ENCODE data around the gene OSBP.
A peak's percentile ranks its signal among the peaks of the same experiment; 100 is the strongest.
"Not testable (repeated sequence)": the region's sequence is repeated elsewhere in the genome, so short reads cannot be mapped to it uniquely, and the experiment has no call there.

The OSBP gene

DNA sequence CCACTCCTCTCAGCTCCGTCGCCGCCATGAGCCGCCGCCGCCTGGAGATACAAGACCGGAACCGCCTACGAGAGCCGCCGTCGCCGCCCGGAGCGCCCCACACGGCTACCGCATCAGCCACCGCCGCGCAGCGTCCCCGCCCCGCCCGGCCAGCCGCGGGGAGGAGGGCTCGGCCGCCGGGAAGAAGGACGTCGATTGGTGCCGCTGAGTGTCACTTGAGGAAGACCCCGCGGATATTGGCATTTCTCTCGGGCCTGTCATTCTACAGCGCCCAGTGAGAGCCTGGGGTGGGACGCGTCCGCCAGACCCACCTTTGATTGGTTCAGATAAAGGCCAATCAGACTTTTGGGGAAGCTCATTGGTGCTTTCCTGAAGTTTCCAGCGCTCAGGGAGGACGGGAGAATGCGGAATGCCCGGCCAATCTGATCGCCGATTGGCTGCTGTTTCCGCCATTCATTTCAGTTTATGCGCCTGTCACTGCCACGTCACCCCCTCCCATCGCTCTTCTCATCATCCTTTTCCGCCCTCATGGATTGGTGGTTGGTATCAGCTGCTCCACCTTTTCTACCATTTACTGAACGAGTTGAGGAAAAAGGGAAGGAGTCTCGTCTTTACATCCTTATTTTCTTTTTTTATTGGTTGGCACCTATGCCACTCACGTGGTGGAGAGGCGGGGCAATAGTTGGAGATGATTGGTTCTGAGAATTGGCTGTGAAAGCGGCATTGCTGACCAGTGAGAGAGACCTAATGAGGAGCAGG is at the start of gene OSBP:
TSS of gene OSBP (minus strand) at position 138 of the 759 bp plus-strand sequence. CDS start at position 28, 110 bp downstream.
- DNase-seq: peak; percentile 99

GRCh38 chr11:59660621-59661020 is 45.0 kb upstream of the OSBP start:
- DNase-seq: no peak

GRCh38 chr11:59659981-59660380 is 44.4 kb upstream of the OSBP start:
- DNase-seq: no peak

DNA sequence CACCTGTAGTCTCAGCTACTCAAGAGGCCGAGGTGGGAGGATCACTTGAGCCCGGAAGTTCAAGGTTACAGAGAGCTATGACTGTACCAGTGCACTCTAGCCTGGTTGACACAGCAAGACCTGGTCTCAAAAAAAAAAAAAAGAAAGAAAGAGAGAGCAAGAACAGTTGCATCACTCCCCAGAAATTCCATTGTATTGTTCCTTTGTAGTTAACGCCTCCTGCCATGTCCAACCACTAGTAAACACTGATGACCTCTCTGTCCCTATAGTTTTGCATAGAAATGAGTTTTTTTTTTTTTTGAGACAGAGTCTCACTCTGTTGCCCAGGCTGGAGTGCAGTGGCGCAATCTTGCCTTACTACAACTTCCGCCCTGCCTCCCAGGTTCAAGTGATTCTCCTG is 42.5 kb upstream of the OSBP start:
- no peak for DNase-seq

- DNase-seq: no peak
Observed at GRCh38 chr11:59654893-59655292, 39.3 kb upstream of the OSBP start.

DNA sequence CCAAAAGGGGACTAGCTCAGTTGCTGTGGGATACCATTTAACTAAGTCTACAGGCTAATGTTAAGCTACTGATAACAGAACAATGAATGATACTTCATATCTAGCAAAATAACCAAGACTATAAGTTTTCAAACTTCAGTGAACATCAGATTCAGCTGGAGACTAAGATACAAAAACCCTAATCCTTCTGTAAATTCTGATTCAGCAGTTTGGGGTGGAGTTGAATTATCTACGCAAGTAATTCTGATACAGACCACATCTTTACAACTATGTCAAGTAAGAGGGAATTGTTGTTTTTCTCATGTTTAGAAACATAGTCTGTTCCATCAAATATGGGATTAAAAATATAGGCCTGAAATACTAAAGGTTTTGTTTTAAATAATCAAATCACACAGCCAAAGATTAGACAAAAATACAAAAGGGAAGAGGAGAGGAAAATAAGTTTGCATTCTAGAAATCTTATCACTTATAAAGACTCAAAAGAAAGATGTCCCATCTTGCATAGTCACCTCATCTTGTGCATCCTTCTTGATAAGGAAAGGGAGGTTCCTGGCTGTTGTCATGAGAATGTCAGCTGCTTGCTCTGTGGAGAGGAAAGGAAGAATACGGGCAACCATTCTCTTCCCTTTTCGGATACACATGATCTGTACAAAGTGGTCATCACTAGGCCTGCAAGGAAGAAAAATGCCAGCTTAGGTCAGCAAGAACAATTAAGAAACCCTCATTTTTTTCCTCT is 31.8 kb upstream of the OSBP start:
- no peak for DNase-seq

- no peak for DNase-seq
Observed at GRCh38 chr11:59644528-59644927, 29.0 kb upstream of the OSBP start.

DNA sequence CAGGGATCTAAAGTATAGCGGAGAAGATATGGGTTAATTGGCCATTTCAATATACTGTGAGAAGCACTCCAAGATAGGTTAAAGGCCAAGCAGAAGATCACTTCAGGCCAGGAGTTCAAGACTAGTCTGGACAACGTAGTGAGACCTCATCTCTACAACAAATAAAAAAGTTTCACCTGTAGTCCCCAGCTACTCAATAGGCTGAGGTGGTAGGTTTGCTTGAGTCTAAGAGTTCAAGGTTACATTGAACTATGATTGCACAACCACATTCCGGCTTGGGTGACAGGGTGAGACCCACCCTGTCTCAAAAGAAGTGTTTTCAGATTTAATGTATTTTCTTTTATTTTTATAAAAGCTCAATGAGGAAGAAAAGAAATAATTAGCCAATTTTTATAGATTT is 27.8 kb upstream of the OSBP start:
- no peak for DNase-seq

GRCh38 chr11:59641156-59641555 is 25.6 kb upstream of the OSBP start:
- no peak for DNase-seq

- DNase-seq: no peak
Observed at GRCh38 chr11:59630493-59630892, 14.9 kb upstream of the OSBP start.

GRCh38 chr11:59629996-59630395 is 14.4 kb upstream of the OSBP start:
- DNase-seq: no peak

DNA sequence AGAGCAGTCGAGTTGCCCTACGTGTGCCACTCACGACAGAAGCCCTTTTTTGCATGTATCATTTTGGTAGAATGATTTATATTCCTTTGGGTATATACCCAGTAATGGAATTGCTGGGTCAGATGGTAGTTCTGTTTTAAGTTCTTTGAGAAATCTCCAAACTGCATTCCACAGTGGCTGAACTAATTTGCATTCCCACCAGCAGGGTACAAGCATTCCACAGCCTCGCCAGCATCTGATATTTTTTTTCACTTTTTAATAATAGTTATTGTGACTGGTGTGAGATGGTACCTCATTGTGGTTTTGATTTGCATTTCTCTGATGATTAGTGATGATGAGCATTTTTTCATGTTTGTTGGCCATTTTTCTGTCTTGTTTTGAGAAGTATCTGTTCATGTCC is 11.4 kb upstream of the OSBP start:
- DNase-seq: not testable (repeated sequence)

- DNase-seq: no peak
Observed at GRCh38 chr11:59625703-59626102, 10.1 kb upstream of the OSBP start.

GRCh38 chr11:59617876-59618275 is 2.3 kb upstream of the OSBP start:
- DNase-seq: no peak

DNA sequence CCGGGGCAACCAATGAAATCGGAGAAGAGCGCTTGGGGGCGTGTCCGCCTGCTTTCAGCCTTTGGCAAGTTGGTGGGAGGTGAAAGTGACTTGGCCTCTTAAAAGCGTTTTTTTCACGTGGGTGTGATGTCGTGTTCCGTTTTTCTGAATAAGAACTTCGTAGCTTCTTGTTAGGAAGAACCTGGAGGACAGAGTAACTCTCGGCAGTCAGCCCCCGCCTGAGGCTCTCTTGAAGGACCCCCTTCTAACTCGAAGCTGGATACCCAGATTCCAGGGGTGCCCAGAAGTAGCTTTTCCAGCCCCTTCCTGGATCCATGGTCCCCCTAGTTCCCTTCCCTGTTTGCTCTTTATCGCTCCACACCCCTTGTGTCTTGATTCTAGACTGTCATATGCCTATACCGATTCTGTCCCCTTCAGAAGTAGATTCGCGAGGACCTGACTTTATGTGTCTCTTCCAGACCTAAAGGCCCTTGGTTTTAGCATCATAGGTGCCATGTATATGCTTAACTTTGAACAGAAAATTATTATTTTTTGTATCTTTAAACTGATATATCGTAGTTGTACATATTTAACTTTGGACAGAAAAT is 915 bp upstream of the OSBP start:
- DNase-seq: no peak

DNA sequence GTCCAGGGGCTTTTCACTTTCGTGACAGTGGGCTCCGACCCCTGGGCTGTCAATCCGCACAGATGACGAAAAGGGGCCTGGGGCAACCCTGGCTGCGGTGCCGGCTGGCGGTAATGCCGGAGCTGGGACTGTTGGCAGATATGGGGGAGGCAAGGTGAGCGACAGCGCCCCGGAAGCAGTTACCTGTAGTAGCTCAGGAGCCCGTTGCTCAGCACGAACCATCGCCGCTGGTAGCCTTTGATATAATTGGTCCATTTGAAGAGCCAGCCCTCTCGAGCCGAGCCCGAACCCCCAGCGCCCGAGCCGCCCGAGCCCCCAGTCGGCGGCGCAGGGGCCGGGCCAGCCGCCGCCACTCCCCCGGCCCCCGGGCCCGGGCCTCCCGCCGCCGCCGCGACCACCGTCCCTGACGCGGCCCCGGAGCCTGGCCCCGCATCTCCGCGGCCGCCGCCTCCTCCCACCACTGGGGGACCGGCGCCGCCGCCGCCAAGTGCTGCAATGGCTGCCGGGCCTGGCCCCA is 396 bp downstream of the OSBP start:
- no peak for DNase-seq

DNA sequence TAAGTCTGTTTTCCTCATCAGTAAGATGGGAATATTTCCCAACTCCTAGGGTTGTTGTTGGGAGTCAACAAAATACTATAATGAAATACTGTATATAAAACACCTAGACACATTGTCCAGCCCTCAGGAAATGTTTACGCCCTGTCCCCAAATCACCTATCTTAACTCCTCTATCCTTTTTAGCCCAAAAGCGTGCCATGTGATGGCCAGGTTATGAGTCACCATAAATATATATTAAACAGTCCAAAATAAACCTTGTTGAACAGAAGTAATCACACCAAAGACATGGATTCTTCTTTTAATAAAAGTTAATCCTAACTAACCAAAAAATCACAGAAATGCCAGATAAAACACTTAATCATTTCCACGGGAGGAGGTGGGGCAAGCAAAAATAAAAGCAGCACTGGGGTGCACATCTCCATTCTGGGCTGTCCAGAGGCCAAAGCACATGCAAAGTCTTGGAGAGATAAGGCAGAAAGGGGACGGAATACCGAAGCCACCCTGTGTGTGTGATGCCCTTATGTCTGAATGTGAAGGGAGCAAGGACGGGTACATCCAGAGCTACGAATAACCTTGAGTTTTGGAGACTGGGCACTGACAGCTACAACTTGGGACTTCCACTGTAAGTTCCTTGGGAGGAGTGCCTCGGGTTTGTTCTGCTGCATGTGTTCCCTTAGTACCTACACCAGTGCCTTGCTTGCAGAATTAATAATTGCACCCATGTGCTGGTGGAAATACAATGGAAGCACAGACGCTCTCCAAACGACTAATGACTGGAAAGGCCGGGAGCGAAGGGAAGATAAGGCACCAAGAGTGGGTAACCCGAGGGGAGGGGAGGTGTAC is 1.1 kb downstream of the OSBP start:
- no peak for DNase-seq

DNA sequence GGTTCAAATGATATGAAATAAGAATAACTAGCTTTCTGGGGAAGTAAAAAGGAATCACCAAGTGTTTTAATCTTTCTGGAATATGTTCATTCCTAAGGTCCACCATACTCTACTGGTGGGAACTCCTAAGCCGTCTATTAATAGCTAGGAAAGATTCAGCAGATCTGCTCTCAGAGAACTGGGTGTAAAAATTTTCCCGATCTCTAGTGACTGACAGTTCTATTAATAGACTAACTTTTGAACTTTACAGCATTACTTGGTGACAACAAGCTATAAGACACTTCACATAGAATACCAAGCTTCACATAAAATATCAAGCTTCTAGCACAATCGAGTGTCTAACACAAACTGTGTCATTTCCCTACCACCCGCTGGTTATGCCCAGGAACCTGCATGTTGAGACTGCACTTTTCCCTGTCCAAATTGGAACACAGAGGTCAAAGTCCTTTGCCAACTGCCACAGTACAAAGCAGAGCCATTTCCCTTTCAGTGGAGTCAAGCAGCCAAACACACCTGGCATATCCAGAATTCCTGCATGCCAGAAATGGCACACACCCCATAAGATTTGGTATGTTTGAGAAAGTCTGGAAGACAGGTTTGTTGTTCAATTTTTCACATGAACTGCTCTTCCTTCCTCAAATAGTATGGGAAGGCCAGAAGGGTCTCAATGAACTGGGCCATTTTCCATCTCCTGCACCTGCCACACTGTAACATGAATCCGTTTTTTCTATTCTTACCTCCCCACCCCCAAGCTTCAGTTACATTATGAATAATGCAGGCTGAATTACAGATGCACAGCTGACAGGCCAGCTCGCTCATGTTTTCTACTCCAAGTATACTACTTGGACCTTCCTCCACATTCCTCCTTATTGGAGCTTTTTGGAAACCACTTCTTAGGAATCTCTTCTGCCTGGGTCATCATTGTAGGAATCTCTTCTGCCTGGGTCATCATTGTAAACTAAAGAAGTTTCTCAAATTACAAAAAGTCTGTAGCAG is 3.7 kb downstream of the OSBP start:
- DNase-seq: peak; percentile 26

- DNase-seq: no peak
Observed at GRCh38 chr11:59610289-59610688, 5.3 kb downstream of the OSBP start.

DNA sequence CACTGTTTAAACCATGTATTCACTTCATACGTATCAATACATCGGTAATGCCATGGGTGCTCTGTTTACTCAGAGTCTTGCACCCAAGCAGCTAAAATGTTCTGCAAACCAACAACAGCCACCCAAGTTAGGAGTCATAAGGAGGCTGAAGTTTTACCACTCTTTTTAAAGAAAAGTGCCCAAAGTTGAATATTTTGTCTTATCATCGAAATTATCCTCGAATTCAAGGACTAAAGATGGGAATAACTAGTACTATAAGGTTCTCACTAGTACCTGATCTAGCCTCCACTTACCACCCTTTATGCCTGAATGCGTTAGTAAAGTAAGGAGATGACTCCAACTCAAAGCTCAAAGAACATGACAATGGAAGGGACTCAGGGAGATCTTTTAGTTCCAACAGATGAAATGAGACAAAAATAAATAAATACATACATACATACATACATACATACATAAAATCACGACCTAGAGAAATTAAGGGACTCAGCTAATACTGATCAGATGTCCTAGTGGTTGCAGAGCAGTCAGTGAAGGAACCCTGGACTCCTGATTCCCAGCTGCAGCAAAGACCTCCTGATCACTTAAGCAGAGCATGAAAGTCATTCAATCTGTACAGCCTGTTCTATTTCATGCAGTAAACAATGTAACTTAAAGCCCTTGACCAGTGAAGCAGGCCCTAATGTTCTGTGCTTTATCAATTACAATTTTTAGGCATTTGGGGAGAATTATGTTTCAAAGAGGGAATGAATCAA is 7.7 kb downstream of the OSBP start:
- DNase-seq: no peak

- DNase-seq: no peak
Observed at GRCh38 chr11:59602432-59602831, 13.1 kb downstream of the OSBP start.

All from NCI-H2081 treated with DMSO at 0.1 percent for 48 hours (cell line).